Gastroesophageal sphincter (tissue), 4 donors: ENCODE data around the gene ARAP1. TPM values are rescaled to one million over a fixed set of nuclear protein-coding genes. Genes with fewer than 3 reads are reported as not detected.

ENCODE experiments used
- ATAC-seq: fragments of 150-250 bp; one replicate; pipeline ENCODE4 v1.9.1; 2016; ENCODE audit warnings: mild to moderate bottlenecking, moderate library complexity
- H3K27ac ChIP-seq, 4 donors: fragments of 200-600 bp; sonication (generic) in 3 of 4; 1 replicate in 3 of 4; 2 replicates in 1 of 4; pipeline ENCODE4 v1.5.1; 2016 to 2019
- H3K27me3 ChIP-seq: fragments of 200-600 bp; sonication (generic); one replicate; pipeline ENCODE4 v1.5.1; 2019
- H3K36me3 ChIP-seq, 2 donors: fragments of 200-600 bp; sonication (generic); one replicate each; pipeline ENCODE4 v1.5.1; 2019; ENCODE audit warnings: control low read depth in 1 of 2
- H3K4me1 ChIP-seq, 3 donors: fragments of 200-600 bp; sonication (generic); 1 replicate in 2 of 3; 2 replicates in 1 of 3; pipeline ENCODE4 v1.5.1; 2016 to 2019; ENCODE audit warnings: control low read depth in 2 of 3
- H3K4me3 ChIP-seq, 2 donors: fragments of 200-600 bp; sonication (generic); one replicate each; pipeline ENCODE4 v1.5.1; 2019; ENCODE audit warnings: mild to moderate bottlenecking in 1 of 2, moderate library complexity in 1 of 2
- H3K9me3 ChIP-seq, 3 donors: fragments of 200-600 bp; sonication (generic); one replicate each; pipeline ENCODE4 v1.5.1; 2017 to 2019; ENCODE audit warnings: control low read depth in 2 of 3
- EP300 ChIP-seq: sonication (generic); formaldehyde crosslinking; IDR thresholded peaks from one replicate; pipeline ENCODE4 v1.6.1; 2017; ENCODE audit warnings: antibody characterized with exemption, mild to moderate bottlenecking
- POLR2A ChIP-seq, 2 donors: fragments of 450-650 bp; IDR thresholded peaks; one replicate each; pipeline ENCODE4 v1.6.1; 2017; ENCODE audit warnings: antibody characterized with exemption in 2 of 2, mild to moderate bottlenecking in 2 of 2, moderate library complexity in 1 of 2
- POLR2AphosphoS5 ChIP-seq: sonication (generic); formaldehyde crosslinking; IDR thresholded peaks from one replicate; pipeline ENCODE4 v1.6.1; 2017; ENCODE audit warnings: antibody characterized with exemption
- WGBS, 2 donors: methylation state at CpG; one replicate each; pipeline ENCODE4 v1.1.5; 2018; ENCODE audit warnings: low coverage in 1 of 2; 5-methylcytosine and 5-hydroxymethylcytosine counted together
- total RNA-seq, 4 donors: library from RNA; depleted of rRNA; stranded (reverse); fragments of >200 nt; gene quantifications; one replicate each; pipeline ENCODE4 v1.1.0, GENCODE V29; 2016
- TF ChIP-seq, protein P1 (sequence below), 4 experiments: fragments of 200-600 bp in 2 of 4; fragments of 450-650 bp in 2 of 4; sonication (generic) in 1 of 4; IDR thresholded peaks; one replicate each; pipeline ENCODE4 v1.5.1; 2017 to 2019; ENCODE audit warnings: antibody characterized with exemption in 4 of 4, mild to moderate bottlenecking in 2 of 4, moderate library complexity in 2 of 4

Gene ARAP1
- total RNA-seq, 4 donors from 2014 or later, result 72.4 to 125 (median 95.1) TPM

DNA sequence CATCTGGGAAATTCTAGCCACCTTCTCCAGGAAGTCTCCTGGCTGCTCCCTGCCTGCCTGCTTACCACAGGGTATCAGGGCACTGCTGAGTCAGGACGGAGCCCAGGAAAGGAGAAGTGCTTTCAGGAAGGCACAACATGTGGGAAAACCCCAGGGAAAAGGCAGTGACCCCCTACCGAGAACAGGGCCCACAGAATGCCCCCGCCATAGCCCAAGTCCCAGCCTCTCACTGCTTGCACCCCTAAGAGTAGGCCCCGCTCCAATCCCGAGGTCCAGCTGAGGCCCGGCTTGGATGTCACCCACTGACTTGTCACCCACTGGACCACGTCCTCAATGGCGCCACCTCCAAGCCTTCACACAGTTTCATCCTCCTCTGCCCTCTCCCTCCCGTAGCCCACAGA is 34.1 kb downstream of the ARAP1 start:
- H3K27me3 ChIP-seq, result no peaks in the 10 kb centered on the region
- H3K36me3 ChIP-seq, result peaks cover 0 to 23% of the 10 kb centered on the region in 2 donors
- 88 to 93% methylated on average over 3 to 7 of the region's 9 CpGs for WGBS, 2 donors
- no peaks in the 10 kb centered on the region for H3K9me3 ChIP-seq
- no peak for ATAC-seq
- no peak overlapping the region for H3K4me3 ChIP-seq
- TF ChIP-seq EP300 (no peak), POLR2AphosphoS5 (no peak), POLR2A (IDR thresholded peaks at IDR 0.05) (no peak)
- TF ChIP-seq, protein P1, sequence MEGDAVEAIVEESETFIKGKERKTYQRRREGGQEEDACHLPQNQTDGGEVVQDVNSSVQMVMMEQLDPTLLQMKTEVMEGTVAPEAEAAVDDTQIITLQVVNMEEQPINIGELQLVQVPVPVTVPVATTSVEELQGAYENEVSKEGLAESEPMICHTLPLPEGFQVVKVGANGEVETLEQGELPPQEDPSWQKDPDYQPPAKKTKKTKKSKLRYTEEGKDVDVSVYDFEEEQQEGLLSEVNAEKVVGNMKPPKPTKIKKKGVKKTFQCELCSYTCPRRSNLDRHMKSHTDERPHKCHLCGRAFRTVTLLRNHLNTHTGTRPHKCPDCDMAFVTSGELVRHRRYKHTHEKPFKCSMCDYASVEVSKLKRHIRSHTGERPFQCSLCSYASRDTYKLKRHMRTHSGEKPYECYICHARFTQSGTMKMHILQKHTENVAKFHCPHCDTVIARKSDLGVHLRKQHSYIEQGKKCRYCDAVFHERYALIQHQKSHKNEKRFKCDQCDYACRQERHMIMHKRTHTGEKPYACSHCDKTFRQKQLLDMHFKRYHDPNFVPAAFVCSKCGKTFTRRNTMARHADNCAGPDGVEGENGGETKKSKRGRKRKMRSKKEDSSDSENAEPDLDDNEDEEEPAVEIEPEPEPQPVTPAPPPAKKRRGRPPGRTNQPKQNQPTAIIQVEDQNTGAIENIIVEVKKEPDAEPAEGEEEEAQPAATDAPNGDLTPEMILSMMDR (IDR thresholded peaks at IDR 0.05), result no peak
- H3K4me1 ChIP-seq, result peaks cover 0 to 90% (median 36%) of the 10 kb centered on the region in 3 donors
- peak overlapping the region in 2 of 4 donors; percentile 51 to 82 for H3K27ac ChIP-seq

- WGBS, 2 donors, result 59 to 87% methylated on average over 3 of the region's 14 CpGs
- no peak for TF ChIP-seq POLR2A (IDR thresholded peaks at IDR 0.05)
- TF ChIP-seq EP300, result no peak
- TF ChIP-seq POLR2AphosphoS5, result no peak
- TF ChIP-seq, protein P1 (IDR thresholded peaks at IDR 0.05), result no peak
- H3K27me3 ChIP-seq, result no peaks in the 10 kb centered on the region
- no peak for ATAC-seq
- H3K4me3 ChIP-seq, result no peak overlapping the region
- H3K27ac ChIP-seq, result peak overlapping the region in 2 of 4 donors; percentile 14 to 26
- H3K4me1 ChIP-seq, result peaks cover 0 to 93% (median 33%) of the 10 kb centered on the region in 3 donors
- peaks cover 0 to 35% of the 10 kb centered on the region in 2 donors for H3K36me3 ChIP-seq
- H3K9me3 ChIP-seq, result no peaks in the 10 kb centered on the region
Measured at GRCh38 chr11:72716788-72717435, 35.3 kb downstream of the ARAP1 start.

GRCh38 chr11:72716290-72716689 is 35.9 kb downstream of the ARAP1 start:
- TF ChIP-seq POLR2A (IDR thresholded peaks at IDR 0.05) (no peak), POLR2AphosphoS5 (no peak), EP300 (no peak)
- TF ChIP-seq, protein P1 (IDR thresholded peaks at IDR 0.05), result no peak
- no peak overlapping the region for H3K4me3 ChIP-seq
- ATAC-seq, result no peak
- no peaks in the 10 kb centered on the region for H3K9me3 ChIP-seq
- H3K27ac ChIP-seq, result peak overlapping the region in 2 of 4 donors; percentile 14 to 26
- no peaks in the 10 kb centered on the region for H3K27me3 ChIP-seq
- peaks cover 0 to 41% of the 10 kb centered on the region in 2 donors for H3K36me3 ChIP-seq
- 17 to 33% methylated on average over 1 to 3 of the region's 7 CpGs for WGBS, 2 donors
- peaks cover 0 to 92% (median 29%) of the 10 kb centered on the region in 3 donors for H3K4me1 ChIP-seq

GRCh38 chr11:72712841-72713240 is 39.4 kb downstream of the ARAP1 start:
- H3K4me1 ChIP-seq, result peaks cover 0 to 57% (median 3%) of the 10 kb centered on the region in 3 donors
- no peaks in the 10 kb centered on the region for H3K9me3 ChIP-seq
- peaks cover 0 to 74% of the 10 kb centered on the region in 2 donors for H3K36me3 ChIP-seq
- 42% methylated on average over 3 of the region's 10 CpGs; no CpG with 5 or more reads in 1 of the 2 donors for WGBS, 2 donors
- H3K4me3 ChIP-seq, result no peak overlapping the region
- TF ChIP-seq, protein P1 (IDR thresholded peaks at IDR 0.05), result no peak
- no peak for TF ChIP-seq POLR2AphosphoS5
- TF ChIP-seq POLR2A (IDR thresholded peaks at IDR 0.05), result no peak
- H3K27me3 ChIP-seq, result no peaks in the 10 kb centered on the region
- no peak for ATAC-seq
- peak overlapping the region in 1 of 4 donors; percentile 53 for H3K27ac ChIP-seq
